Measurements from ENCODE around the gene THY1.
"Not testable (repeated sequence)": the region's sequence is repeated elsewhere in the genome, so short reads cannot be mapped to it uniquely, and the experiment has no call there.

Gene THY1

GRCh38 chr11:119422809-119423508 lies at the start of gene THY1:
Gene THY1 (minus strand): TSS chr11:119423172. CDS start chr11:119420905, 2,267 bp downstream.
- no peak for DNase-seq

- DNase-seq, result no peak
Observed at GRCh38 chr11:119472186-119472855, 49.3 kb upstream of the THY1 start.

- no peak for DNase-seq
Observed at GRCh38 chr11:119471329-119471728, 48.4 kb upstream of the THY1 start.

GRCh38 chr11:119470317-119471291 lies 47.6 kb upstream of the THY1 start:
- no peak for DNase-seq

- no peak for DNase-seq
Observed at GRCh38 chr11:119469506-119469905, 46.5 kb upstream of the THY1 start.

- no peak for DNase-seq
Observed at GRCh38 chr11:119468511-119468910, 45.5 kb upstream of the THY1 start.

GRCh38 chr11:119461229-119461963 lies 38.4 kb upstream of the THY1 start:
- no peak for DNase-seq

- no peak for DNase-seq
Observed at GRCh38 chr11:119460582-119460981, 37.6 kb upstream of the THY1 start.

GRCh38 chr11:119460097-119460496 lies 37.1 kb upstream of the THY1 start:
- DNase-seq, result no peak

- no peak for DNase-seq
Observed at GRCh38 chr11:119459293-119459976, 36.5 kb upstream of the THY1 start.

- DNase-seq, result not testable (repeated sequence)
Observed at GRCh38 chr11:119455708-119456107, 32.7 kb upstream of the THY1 start.

- not testable (repeated sequence) for DNase-seq
Observed at GRCh38 chr11:119455241-119455640, 32.3 kb upstream of the THY1 start.

GRCh38 chr11:119453881-119454280 lies 30.9 kb upstream of the THY1 start:
- DNase-seq, result no peak

GRCh38 chr11:119450590-119451326 lies 27.8 kb upstream of the THY1 start:
- DNase-seq, result no peak

- DNase-seq, result no peak
Observed at GRCh38 chr11:119449498-119449897, 26.5 kb upstream of the THY1 start.

GRCh38 chr11:119448380-119448779 lies 25.4 kb upstream of the THY1 start:
- no peak for DNase-seq

GRCh38 chr11:119447664-119448242 lies 24.8 kb upstream of the THY1 start:
- no peak for DNase-seq

- no peak for DNase-seq
Observed at GRCh38 chr11:119446871-119447663, 24.1 kb upstream of the THY1 start.

- no peak for DNase-seq
Observed at GRCh38 chr11:119446434-119446833, 23.5 kb upstream of the THY1 start.

GRCh38 chr11:119445850-119446249 lies 22.9 kb upstream of the THY1 start:
- DNase-seq, result no peak

Data from activated CD4-positive, alpha-beta T cell treated with anti-CD3 and anti-CD28 coated beads, Interleukin-2, amount 50 U/mL, for 4 hours (primary cell).